Naive thymus-derived CD8-positive, alpha-beta T cell (primary cell): Measurements from ENCODE around the gene MED22. TPM values are rescaled to one million over a fixed set of nuclear protein-coding genes. Genes with fewer than 3 reads are reported as not detected.
A peak's percentile ranks its signal among the peaks of the same experiment; 100 is the strongest.
"Not testable (repeated sequence)": the region's sequence is repeated elsewhere in the genome, so short reads cannot be mapped to it uniquely, and the experiment has no call there.

Experiments
- ATAC-seq, 2 donors: fragments of 150-1000 bp; cut with Tn5 transposase in 1 of 2; sonication (Bioruptor Pico), chemical (Tn5 transposase) in 1 of 2; 1 replicate in 1 of 2; 2 replicates in 1 of 2; pipeline ENCODE4 v1.10.0; 2021; ENCODE audit warnings: mild to moderate bottlenecking in 2 of 2, moderate library complexity in 2 of 2
- POLR2A ChIA-PET: fragments of 350-600 bp; sonication (Branson Sonifier 250); formaldehyde crosslinking; loops from one replicate; lab custom pipeline; 2021; ENCODE audit warnings: antibody characterized with exemption; lab: Charles Lee
- DNase-seq, 10 donors: peaks; one replicate each; pipeline versions ENCODE4 v3.0.0 to v3.0.0-alpha.2; 2020 to 2022
- H3K27ac Mint-ChIP-seq, 10 donors: one replicate each; pipeline ENCODE4 v1.8.0; 2020 to 2022; ENCODE audit warnings: mild to moderate bottlenecking in 10 of 10, mixed read lengths in 10 of 10, moderate library complexity in 4 of 10, inconsistent platforms in 1 of 10
- H3K27me3 Mint-ChIP-seq, 5 donors: one replicate each; pipeline ENCODE4 v1.8.0; 2021 to 2022; ENCODE audit warnings: mixed read lengths in 5 of 5
- H3K36me3 Mint-ChIP-seq, 3 donors: one replicate each; pipeline ENCODE4 v1.8.0; 2020 to 2022; ENCODE audit warnings: mixed read lengths in 3 of 3, mild to moderate bottlenecking in 2 of 3, inconsistent platforms in 1 of 3
- H3K4me1 Mint-ChIP-seq, 4 donors: one replicate each; pipeline ENCODE4 v1.8.0; 2021 to 2022; ENCODE audit warnings: mixed read lengths in 4 of 4
- H3K4me3 Mint-ChIP-seq, 10 donors: one replicate each; pipeline ENCODE4 v1.8.0; 2020 to 2022; ENCODE audit warnings: mild to moderate bottlenecking in 10 of 10, mixed read lengths in 10 of 10, moderate library complexity in 6 of 10, inconsistent platforms in 1 of 10
- H3K9me3 Mint-ChIP-seq, 9 donors: one replicate each; pipeline ENCODE4 v1.8.0; 2020 to 2022; ENCODE audit warnings: mixed read lengths in 9 of 9, mild to moderate bottlenecking in 3 of 9, inconsistent platforms in 1 of 9, moderate library complexity in 1 of 9
- polyA plus RNA-seq, 3 donors: library from polyadenylated mRNA; unstranded; fragments of 300-500 nt; fragmentation: Illumina TruSeq; gene quantifications; one replicate each; pipeline ENCODE4 v1.2.3, GENCODE V29; 2021
- total RNA-seq, 8 experiments: library from RNA in 2 of 8; stranded (reverse) in 2 of 8; gene quantifications; one replicate each; pipeline ENCODE4 v1.2.3 and lab custom pipeline; 2021 to 2026

The MED22 gene
- total and polyA plus RNA-seq, 5 experiments from 2014 or later, result 10.3 to 46.4 (median 20.6) TPM

- H3K27me3 Mint-ChIP-seq, result no peaks in the 10 kb centered on the region
- peak overlapping the region in 1 of 10 donors; percentile 24 for H3K4me3 Mint-ChIP-seq
- DNase-seq, result no peak
- no peak for ATAC-seq
- H3K4me1 Mint-ChIP-seq, result peaks cover 15 to 53% (median 39%) of the 10 kb centered on the region in 4 donors
- POLR2A ChIA-PET, result no interaction called here
- H3K27ac Mint-ChIP-seq, result peak overlapping the region in 1 of 10 donors; percentile 19
- no peaks in the 10 kb centered on the region for H3K9me3 Mint-ChIP-seq
- peaks cover 0 to 50% (median 3%) of the 10 kb centered on the region in 3 donors for H3K36me3 Mint-ChIP-seq
These were observed 15.6 kb downstream of the MED22 start for GRCh38 chr9:133332381-133332730.

GRCh38 chr9:133331641-133332380 lies 16.1 kb downstream of the MED22 start:
- Mint-ChIP-seq H3K4me1 (peaks cover 15 to 53% (median 35%) of the 10 kb centered on the region in 4 donors), H3K4me3 (peak overlapping the region in 1 of 10 donors; percentile 24)
- no peak for DNase-seq

DNA sequence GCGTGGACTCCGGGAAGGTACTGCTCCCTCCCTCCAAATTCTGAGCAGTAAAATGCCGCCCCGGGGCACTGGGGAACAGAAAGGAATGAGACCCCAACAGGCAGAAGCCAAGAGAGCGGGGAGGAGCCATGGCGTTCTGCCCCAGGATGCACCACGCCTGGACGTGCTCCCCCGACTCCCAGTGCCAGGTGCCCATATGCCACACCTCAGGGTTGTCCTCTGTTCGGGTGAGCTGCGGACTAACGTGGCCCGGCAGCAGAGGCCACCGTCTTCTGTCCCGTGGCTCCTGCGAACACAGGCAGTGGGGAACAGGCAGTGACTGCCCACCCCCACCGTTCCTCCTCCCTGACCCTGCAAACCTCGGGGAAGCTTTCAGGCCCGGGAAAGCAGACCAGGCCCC lies 16.7 kb downstream of the MED22 start:
- DNase-seq, result no peak
- Mint-ChIP-seq H3K27me3 (no peaks in the 10 kb centered on the region), H3K9me3 (no peaks in the 10 kb centered on the region), H3K36me3 (peaks cover 0 to 50% (median 3%) of the 10 kb centered on the region in 3 donors), H3K4me3 (no peak overlapping the region), H3K4me1 (peaks cover 14 to 52% (median 29%) of the 10 kb centered on the region in 4 donors), H3K27ac (no peak overlapping the region)
- ATAC-seq, result no peak
- POLR2A ChIA-PET, result no interaction called here

More at GRCh38 chr9:133331641-133332380, 16.1 kb downstream of the MED22 start:
- Mint-ChIP-seq H3K36me3 (peaks cover 0 to 50% (median 3%) of the 10 kb centered on the region in 3 donors), H3K27ac (peak overlapping the region in 1 of 10 donors; percentile 19), H3K27me3 (no peaks in the 10 kb centered on the region), H3K9me3 (no peaks in the 10 kb centered on the region)
- POLR2A ChIA-PET, result no interaction called here
- no peak for ATAC-seq

GRCh38 chr9:133329306-133330156 lies 18.4 kb downstream of the MED22 start:
- H3K27me3 Mint-ChIP-seq, ATAC-seq, H3K9me3 Mint-ChIP-seq, H3K4me3 Mint-ChIP-seq, DNase-seq: not testable (repeated sequence)
- Mint-ChIP-seq H3K36me3 (peaks cover 0 to 45% (median 3%) of the 10 kb centered on the region in 3 donors), H3K27ac (peak overlapping the region in 3 of 10 donors; percentile 44 to 57 (median 46)), H3K4me1 (peaks cover 7 to 38% (median 18%) of the 10 kb centered on the region in 4 donors)
- POLR2A ChIA-PET, result interaction anchor here (1.0 to 1.4 kb wide), 2 partner anchors 18 to 37 kb away, joined by 3 to 4 read pairs; partner anchors contain the start of genes MED22 and RPL7A

DNA sequence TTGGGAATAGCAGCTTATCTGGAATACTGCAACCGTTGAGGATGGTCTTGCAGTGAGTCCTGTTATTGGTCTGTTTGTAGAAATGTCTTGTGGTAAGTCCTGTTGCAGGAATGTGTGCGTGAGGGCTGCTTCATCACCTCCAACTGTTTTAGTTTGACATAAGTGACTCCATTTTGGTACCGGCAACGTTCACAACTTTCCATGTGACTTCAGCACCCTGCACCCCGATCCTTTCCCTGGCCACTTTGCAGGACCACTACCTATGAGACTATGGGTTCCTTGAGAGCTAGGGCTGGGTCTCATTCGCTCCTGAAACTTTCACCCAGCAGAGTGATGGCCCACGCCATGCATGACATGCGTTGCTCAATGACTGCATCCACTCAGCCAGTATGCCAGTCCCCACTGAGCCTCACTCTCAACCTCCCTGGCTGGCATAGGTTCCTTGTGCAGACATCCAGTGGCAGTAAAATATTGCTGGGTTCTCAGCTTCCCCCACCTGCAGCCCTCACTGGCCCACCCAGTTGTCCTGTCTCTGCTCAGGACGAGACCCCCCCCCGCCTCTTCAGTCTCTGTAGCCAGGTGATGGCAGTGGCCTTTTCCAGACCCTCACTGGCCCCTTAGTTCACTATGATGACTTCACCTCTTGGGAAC lies 20.0 kb downstream of the MED22 start:
- Mint-ChIP-seq H3K4me1 (peaks cover 0 to 27% (median 11%) of the 10 kb centered on the region in 4 donors), H3K36me3 (peaks cover 0 to 31% (median 3%) of the 10 kb centered on the region in 3 donors), H3K9me3 (no peaks in the 10 kb centered on the region), H3K27ac (peak overlapping the region in 5 of 10 donors; percentile 27 to 56 (median 52)), H3K4me3 (no peak overlapping the region), H3K27me3 (no peaks in the 10 kb centered on the region)
- no peak for DNase-seq
- no peak for ATAC-seq
- POLR2A ChIA-PET, result no interaction called here

DNA sequence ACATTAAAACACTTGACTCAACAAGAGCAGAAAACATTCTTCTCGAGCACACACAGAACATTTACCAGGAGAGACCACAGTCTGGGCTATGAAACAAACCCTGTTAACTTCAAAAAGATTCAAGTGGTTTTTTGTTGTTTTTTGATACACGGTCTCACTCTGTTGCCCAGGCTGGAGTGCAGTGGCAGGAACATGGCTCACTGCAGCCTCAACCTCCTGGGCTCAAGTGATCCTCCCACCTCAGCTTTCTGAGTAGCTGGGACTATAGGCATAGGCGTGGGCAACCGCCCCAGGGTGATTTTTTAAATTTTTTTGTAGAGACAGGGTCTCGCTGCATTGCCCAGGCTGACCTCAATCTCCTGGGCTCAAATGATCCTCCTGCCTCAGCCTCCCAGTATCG lies 20.9 kb downstream of the MED22 start:
- Mint-ChIP-seq H3K27ac (peak overlapping the region in 4 of 10 donors; percentile 10 to 53 (median 38)), H3K4me1 (peaks cover 0 to 18% (median 11%) of the 10 kb centered on the region in 4 donors), H3K36me3 (peaks cover 0 to 22% (median 0%) of the 10 kb centered on the region in 3 donors)
- H3K27me3 Mint-ChIP-seq, DNase-seq, ATAC-seq, H3K4me3 Mint-ChIP-seq, POLR2A ChIA-PET, H3K9me3 Mint-ChIP-seq: not testable (repeated sequence)

GRCh38 chr9:133323991-133324703 lies 23.8 kb downstream of the MED22 start:
- Mint-ChIP-seq H3K36me3 (no peaks in the 10 kb centered on the region), H3K27me3 (no peaks in the 10 kb centered on the region), H3K27ac (peak overlapping the region in 3 of 10 donors; percentile 32 to 62 (median 51)), H3K9me3 (no peaks in the 10 kb centered on the region), H3K4me1 (peaks cover 0 to 11% (median 8%) of the 10 kb centered on the region in 4 donors), H3K4me3 (no peak overlapping the region)
- POLR2A ChIA-PET, result interaction anchor here (0.9 kb wide), 1 partner anchor 26 kb away, joined by 3 read pairs; no protein-coding TSS in a partner anchor
- no peak for DNase-seq
- ATAC-seq, result no peak

DNA sequence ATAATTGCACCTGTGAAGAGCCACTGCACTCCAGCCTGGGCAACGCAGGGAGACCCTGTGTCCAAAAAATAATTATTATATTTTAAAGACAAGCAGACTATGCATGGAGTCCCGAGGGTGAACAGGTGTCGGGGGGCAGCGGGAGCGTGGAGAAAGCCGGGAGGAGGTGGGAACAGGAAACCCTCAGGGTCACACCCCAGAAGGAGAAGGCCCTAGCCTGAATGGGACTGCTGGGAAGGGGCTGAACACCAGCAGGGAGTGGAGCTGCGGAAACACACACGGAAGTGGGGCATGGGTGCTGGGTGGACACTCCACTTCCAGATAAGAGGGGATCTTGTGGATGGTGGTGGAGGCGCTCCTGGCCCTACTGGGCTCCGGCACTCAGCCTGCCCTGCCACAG lies 24.7 kb downstream of the MED22 start:
- Mint-ChIP-seq H3K27me3 (no peaks in the 10 kb centered on the region), H3K4me1 (peaks cover 0 to 4% (median 1%) of the 10 kb centered on the region in 4 donors), H3K27ac (no peak overlapping the region), H3K9me3 (no peaks in the 10 kb centered on the region), H3K4me3 (no peak overlapping the region), H3K36me3 (no peaks in the 10 kb centered on the region)
- DNase-seq (no peak), ATAC-seq (no peak)
- POLR2A ChIA-PET, result no interaction called here

- Mint-ChIP-seq H3K4me3 (no peak overlapping the region), H3K27ac (peak overlapping the region in 3 of 10 donors; percentile 20 to 37 (median 29)), H3K9me3 (no peaks in the 10 kb centered on the region), H3K4me1 (peaks cover 0 to 4% (median 0%) of the 10 kb centered on the region in 4 donors), H3K27me3 (no peaks in the 10 kb centered on the region), H3K36me3 (no peaks in the 10 kb centered on the region)
- POLR2A ChIA-PET, result no interaction called here
- no peak for DNase-seq
- ATAC-seq, result no peak
These were observed 25.2 kb downstream of the MED22 start for GRCh38 chr9:133322701-133323100.

DNA sequence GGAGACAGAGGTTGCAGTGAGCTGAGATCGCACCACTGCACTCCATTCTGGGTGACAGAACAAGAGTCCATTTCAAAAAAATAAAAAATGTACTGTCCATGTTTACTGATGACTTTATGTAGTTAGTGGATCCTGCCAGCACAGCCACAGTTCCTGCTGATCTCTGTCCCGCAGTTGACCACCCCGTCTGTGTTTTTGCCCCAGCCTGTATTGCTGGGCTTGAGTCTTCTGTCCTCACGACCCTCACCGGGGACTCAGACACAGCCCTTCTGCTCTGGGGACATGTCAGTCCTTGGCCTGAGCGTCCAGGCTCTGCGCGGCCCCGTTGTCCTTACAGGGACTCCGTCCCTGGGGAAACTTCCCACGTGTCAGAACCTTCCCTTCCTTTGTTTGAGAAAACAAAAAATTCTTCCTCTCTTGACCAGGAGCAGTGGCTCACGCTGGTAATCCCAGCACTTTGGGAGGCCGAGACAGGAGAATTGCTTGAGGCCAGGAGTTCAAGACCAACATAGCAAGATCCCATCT lies 26.5 kb downstream of the MED22 start:
- Mint-ChIP-seq H3K9me3 (no peaks in the 10 kb centered on the region), H3K36me3 (no peaks in the 10 kb centered on the region), H3K27me3 (no peaks in the 10 kb centered on the region), H3K27ac (peak overlapping the region in 2 of 10 donors; percentile 15 to 78), H3K4me3 (no peak overlapping the region), H3K4me1 (peaks cover 0 to 3% (median 0%) of the 10 kb centered on the region in 4 donors)
- POLR2A ChIA-PET, result no interaction called here
- ATAC-seq, result no peak
- DNase-seq, result no peak

DNA sequence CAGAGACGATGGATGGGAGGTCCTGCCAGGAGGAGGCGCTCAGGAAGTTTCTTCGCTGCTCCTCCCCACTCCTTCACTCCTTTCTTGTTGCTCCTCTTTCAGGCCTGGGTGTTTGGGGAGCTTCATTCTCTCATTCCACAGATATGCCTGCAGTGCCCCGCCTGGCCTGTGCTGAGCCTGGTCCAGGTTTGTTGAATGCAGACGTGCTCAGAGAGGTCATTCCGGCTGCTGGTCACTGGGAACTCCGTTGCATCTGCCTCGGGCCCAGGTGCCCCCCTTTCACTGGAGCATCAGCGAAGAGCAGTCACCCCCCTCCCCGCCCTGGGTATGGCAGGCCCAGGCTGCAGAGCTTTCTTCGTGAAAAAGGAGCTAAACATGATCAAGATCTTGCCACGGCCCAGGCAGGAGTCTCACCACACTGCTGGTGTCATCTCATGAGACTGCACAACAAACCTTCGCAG lies 27.5 kb downstream of the MED22 start:
- H3K27me3 Mint-ChIP-seq, result peaks cover 0 to 4% (median 0%) of the 10 kb centered on the region in 5 donors
- H3K9me3 Mint-ChIP-seq, result peaks cover 0 to 4% (median 0%) of the 10 kb centered on the region in 9 donors
- no peak overlapping the region for H3K4me3 Mint-ChIP-seq
- H3K27ac Mint-ChIP-seq, result peak overlapping the region in 1 of 10 donors; percentile 78
- no peaks in the 10 kb centered on the region for H3K4me1 Mint-ChIP-seq
- no peak for ATAC-seq
- DNase-seq, result no peak
- POLR2A ChIA-PET, result no interaction called here
- H3K36me3 Mint-ChIP-seq, result no peaks in the 10 kb centered on the region
